Measurements from ENCODE around the gene ZFAND5.

- TF ChIP-seq, protein P1, sequence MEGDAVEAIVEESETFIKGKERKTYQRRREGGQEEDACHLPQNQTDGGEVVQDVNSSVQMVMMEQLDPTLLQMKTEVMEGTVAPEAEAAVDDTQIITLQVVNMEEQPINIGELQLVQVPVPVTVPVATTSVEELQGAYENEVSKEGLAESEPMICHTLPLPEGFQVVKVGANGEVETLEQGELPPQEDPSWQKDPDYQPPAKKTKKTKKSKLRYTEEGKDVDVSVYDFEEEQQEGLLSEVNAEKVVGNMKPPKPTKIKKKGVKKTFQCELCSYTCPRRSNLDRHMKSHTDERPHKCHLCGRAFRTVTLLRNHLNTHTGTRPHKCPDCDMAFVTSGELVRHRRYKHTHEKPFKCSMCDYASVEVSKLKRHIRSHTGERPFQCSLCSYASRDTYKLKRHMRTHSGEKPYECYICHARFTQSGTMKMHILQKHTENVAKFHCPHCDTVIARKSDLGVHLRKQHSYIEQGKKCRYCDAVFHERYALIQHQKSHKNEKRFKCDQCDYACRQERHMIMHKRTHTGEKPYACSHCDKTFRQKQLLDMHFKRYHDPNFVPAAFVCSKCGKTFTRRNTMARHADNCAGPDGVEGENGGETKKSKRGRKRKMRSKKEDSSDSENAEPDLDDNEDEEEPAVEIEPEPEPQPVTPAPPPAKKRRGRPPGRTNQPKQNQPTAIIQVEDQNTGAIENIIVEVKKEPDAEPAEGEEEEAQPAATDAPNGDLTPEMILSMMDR (IDR thresholded peaks at IDR 0.05), result no peak
- TF ChIP-seq POLR2A (IDR thresholded peaks at IDR 0.05), result no peak
Measured at GRCh38 chr9:72382405-72382804, 17.4 kb upstream of the ZFAND5 start.
